Measurements from ENCODE around the gene ARID3B.
"Not testable (repeated sequence)": the region's sequence is repeated elsewhere in the genome, so short reads cannot be mapped to it uniquely, and the experiment has no call there.

Gene ARID3B

DNA sequence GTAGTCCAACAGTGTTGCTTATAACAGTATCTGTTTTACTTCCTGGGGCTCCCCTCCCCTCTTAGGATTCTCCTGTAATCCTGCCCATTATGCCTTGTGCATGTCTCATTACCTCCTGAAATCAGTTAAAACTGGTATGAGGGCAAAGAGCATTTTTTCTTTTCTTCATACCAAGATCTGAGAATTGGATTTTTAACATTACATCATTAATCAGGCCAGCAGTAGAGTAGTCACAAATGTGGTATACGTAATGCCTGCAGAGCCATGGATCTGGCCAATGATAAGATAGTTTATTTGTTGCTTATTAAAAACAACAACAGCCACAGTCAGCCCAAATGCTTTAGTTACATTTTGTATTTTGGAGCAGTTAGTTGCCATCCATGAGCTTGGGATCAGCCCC is 23.2 kb downstream of the ARID3B start:
- FAIRE-seq, result no peak
- no peak for DNase-seq (ENCODE audit: extremely low spot score, insufficient read length, low read depth)

DNA sequence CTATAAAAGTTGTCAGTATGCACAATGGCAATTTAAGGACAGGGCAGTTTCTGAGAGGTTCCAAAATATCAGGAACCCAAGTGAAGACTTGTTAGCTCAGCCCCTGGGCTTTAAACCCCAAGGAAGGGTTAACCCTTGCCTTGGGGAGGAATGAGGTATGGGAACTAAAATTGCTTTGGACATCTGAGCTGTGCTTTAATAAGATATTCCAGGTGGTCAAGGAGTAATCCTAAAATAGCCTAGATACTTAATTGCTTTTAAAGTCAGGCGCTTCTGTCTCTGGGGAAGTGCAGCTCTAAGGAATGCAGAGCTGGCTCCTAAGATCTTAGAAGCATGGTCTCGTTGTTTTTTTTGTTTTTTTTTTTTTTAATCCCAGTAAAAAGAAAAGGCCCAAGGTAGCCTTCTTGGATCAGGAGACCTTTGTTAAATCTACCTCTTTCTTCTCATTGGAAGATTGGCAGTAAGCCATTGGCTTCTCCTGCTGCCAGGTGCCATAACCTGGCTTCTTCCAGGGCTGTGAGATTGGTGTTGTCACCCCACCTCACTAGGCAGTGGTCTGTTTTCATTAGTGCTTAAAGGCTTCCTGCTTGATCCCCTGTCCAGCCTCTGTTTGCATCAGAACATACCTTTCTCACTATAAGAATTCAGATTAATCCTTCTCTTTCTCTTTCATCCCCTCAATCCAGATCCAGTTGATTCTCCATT is 24.5 kb downstream of the ARID3B start:
- FAIRE-seq (no peak), DNase-seq (ENCODE audit: extremely low spot score, insufficient read length, low read depth) (no peak)

DNA sequence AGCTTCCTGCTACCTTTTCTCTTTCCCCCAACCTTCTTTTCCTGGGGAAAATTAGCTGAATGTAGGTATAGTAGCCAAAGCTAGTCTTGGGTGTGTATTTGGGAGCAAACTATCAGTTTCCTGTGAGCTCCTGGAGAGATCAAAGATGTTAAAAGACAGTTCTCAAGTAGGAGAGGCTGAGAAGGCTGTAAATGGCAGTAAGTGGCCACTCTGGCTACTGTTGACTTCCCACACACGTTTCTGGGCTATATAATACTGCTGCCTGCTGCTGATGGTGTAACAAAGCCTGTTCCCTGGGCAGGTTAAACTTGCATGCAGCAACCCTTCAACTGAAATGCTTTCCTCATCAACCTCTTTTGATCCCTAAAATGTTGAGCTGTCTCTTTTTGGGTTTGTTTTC is 27.6 kb downstream of the ARID3B start:
- no peak for DNase-seq (ENCODE audit: extremely low spot score, insufficient read length, low read depth)
- no peak for FAIRE-seq

DNA sequence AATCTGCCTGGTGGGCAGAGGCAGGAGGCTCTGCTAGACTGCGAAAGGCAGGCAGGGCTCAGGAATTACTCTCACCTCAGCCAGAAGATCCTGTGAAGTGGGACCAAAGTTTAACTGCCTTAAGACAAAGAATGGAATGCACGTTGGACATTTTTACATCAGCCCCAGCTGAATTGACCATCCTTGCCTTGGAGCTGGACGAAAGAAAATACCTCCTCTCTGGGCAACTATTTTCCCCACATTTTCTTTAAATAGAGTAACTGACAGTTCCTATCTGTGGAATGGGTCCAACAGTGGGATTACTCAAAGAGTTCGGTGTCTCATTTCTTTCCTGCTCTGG is 28.7 kb downstream of the ARID3B start:
- DNase-seq (ENCODE audit: extremely low spot score, insufficient read length, low read depth), result no peak
- FAIRE-seq, result no peak

DNA sequence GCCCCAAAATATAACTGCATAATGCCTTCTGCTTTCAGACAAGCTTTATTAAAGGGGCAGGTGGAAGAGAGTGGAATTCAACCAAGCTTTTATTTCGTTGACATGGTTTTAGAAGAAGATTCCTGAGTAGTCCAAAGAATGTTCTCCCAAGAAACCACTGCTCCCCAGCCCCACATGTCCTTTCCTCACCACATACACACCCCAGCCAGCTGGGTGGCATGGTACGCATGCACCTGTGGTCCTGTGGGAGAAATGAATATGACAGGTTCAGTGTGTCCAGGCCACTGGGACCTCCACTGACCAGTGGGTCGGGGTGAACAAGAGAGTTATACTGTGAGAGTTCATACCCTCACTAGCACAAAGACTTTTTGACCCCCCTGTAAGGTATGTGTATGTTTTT is 30.2 kb downstream of the ARID3B start:
- no peak for FAIRE-seq
- no peak for DNase-seq (ENCODE audit: extremely low spot score, insufficient read length, low read depth)

DNA sequence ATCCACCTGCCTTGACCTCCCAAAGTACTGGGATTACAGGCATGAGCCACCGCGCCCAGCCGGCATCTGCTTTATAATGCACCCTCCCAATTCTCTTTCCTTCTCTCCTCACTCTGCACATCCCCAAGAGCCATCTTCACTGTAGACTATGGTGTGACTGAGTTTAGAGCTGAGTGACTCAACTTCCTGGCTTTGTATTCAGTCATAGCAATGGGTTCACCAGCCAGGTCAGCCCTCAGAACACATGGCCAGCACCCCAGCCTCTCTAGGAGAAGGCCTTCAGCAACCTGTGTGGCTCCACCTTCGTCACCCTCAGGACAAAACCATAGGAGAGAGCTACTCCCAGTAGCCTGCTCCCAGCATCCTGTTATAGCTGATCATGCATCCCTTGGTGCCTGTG is 33.0 kb downstream of the ARID3B start:
- no peak for FAIRE-seq
- DNase-seq (ENCODE audit: extremely low spot score, insufficient read length, low read depth), result no peak

DNA sequence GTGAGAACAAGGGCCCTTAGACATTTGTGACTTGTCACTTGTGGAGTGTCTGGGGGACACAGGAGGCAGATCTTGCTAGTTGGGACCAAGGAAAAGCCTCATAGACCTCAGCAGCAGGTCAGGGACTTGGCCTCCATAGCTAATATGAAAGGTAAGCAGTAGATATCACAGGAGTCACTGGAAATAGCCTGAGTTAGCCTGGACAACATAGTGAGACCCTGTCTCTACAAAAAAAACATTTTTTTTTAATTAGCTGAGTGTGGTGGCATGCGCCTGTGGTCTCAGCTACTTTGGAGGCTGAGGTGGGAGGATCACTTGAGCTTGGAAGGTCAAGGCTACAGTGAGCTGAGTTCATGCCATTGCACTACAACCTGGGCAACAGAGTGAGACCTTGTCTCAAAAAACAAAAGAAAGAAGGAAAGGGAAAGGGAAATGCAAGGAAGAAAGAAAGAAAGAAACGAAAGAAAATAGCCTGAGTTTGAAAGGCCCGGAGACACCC is 37.5 kb downstream of the ARID3B start:
- FAIRE-seq (no peak), DNase-seq (ENCODE audit: extremely low spot score, insufficient read length, low read depth) (no peak)

DNA sequence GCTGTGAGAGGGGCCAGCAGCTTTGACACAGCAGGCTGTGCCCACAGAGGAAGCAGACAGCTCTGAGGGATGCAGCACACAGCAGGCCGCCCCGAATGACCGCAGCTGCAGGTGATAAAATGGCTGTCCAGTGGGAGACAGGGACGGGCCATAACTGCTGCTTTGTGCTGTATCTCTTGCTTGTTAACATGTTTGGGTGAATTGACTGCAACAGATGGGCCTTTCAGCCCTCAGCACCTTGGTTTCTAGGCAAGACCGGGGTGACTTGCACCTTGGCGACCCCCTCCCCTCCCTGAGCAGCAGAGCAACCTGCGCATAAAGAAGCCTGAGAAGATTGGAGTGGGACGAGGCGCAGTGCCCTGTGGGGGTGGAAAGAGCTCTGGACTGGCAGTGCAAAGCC is 38.0 kb downstream of the ARID3B start:
- no peak for FAIRE-seq
- DNase-seq (ENCODE audit: extremely low spot score, insufficient read length, low read depth), result no peak

DNA sequence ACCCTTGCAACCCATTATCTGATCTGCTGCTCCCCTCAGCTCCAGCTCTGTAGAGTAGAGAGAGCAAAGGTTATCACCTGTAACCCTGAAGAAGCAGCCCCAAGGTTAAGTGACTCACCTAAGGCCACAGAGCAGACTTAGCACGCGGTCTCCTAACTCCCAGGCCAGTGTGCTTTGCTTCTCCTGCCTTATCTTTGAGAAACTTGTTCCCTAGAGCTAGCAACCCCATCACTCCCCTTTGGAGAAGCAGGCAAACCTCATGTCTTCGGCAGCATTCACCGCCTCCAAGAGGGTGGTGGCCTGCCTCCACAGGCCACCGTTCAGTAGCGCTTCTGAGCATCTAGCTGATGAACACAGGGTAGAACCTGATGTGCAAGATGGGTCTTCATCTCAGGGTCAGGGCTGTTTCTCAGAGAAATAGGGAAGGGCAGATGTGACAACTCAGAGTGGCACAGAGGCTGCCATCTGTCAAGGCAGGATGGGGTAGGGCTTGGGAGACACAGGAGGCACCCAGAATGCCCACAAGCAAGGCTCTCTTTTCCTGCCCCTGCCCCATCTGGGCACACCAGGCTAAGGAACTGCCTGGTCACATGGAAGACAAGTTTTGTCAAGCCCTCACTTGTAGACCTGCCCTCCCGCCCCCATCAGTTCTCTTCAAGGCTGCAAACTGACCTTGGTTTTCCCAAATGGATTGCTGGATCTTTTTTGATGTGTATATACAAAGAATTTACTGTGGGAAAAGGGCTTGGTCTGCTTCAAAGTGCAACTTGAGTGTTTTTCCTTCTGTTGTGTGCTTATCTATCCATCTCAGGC is 39.7 kb downstream of the ARID3B start:
- DNase-seq (ENCODE audit: extremely low spot score, insufficient read length, low read depth) (no peak), FAIRE-seq (no peak)

DNA sequence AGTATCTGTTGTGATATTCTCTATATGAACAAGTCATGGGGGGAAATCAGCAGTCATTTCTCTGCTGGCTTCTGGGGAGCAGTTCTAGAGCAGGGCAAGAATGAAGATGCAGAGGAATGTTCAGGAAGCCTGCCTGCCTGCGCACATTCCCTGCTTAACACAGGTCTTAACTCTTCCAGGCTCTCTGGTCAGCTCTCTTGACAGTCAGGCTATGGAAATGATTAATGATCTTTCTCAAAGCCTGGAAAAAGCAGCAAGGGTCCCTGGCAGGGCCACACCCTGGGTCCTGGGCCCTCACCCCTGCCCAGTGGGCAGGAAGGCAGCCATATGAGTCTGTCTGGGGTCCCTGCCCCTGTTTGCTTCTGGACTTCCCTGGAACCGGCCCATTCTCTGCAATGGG is 43.2 kb downstream of the ARID3B start:
- FAIRE-seq (no peak), DNase-seq (ENCODE audit: extremely low spot score, insufficient read length, low read depth) (no peak)

DNA sequence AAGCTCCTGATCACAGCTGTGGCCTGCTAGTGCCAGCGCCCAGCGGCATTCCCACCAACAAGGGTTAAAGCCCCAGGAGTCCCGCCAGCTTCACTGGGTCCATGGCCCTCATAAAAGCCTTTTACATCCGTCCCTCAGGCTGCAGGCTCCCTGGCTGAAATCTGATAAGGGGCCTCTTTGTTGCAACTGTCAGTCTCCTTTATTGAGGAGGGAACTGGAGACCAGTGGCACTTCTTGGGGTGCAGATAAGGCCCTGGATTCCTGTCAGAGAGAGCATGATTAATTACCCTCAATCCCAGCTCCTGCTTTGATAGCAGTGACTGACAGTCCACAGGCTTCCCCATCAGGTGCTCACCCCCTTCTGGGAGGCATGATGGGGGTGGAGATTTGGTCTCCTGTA is 43.8 kb downstream of the ARID3B start:
- no peak for DNase-seq (ENCODE audit: extremely low spot score, insufficient read length, low read depth)
- no peak for FAIRE-seq

DNA sequence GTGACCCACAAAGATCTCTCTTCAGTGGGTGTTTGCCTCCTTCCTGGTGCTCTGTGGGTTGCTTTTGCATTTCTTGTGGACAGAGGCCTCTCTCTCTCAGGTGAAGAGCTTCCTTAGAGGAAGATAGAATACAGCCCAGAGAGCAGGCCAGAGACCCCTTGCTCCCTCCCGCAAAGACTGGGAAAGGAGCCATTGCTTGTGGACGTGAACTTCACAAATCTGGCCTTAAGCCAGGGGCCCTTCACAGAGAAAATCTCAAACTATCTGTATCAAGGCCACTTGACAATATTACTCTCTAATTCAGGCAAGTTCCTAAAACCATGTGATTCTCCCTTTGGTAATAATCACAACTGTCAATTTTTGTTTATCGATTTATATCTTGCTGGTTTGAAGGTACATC is 44.2 kb downstream of the ARID3B start:
- FAIRE-seq, result no peak
- no peak for DNase-seq (ENCODE audit: extremely low spot score, insufficient read length, low read depth)

DNA sequence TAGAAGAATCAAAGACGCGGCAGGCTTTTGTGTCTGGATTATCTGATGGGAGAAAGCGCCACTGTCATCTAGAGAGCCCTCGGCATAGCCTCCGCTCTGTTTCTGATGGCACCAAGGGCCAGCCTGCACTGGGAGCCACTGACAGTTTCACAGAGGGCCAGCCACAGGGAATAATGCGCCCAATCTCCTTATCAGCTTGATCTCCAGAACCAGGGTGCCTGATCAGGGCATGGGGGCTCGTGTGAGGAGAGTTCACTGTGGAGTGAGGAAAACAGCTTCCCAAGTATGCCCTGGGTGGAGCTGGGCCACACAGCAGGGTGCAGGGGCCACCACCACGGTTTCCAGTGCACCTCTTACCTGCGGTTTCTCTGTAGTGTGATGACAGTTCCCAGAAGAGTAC is 44.8 kb downstream of the ARID3B start:
- DNase-seq (ENCODE audit: extremely low spot score, insufficient read length, low read depth) (no peak), FAIRE-seq (no peak)

DNA sequence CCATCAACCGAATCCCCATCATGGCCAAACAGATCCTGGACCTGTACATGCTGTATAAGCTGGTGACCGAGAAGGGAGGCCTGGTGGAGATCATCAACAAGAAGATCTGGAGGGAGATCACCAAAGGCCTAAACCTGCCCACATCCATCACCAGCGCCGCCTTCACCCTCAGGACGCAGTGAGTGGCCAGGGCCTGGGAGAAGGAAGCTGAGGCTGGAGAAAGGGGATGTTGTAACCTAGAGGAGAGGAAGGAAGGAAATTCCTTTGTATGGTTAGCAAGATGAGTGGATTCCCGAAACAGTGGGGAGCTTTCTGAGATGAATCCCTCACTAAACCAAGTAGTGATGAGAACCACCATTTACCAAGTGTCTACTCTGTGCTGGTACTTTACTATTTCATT is 48.8 kb downstream of the ARID3B start:
- no peak for DNase-seq (ENCODE audit: extremely low spot score, insufficient read length, low read depth)

DNA sequence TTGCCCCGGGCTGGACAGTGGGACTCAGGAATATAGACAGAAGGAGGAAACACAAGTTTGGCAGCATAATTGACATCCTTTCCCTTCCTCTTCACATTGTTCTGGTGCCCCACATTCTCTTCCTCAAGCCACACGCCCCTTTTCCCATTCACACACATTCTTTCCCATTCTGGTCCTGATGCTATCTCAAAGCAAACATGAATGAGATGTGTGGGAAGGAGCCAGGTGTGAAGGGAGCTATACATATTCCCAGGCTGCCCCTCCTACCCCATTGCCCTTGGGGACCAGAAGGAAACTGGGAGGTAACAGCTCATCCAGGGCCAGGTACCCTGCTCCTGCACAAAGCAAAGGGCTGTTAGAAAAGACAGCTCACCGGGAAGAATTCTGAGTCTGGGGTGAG is 51.2 kb downstream of the ARID3B start:
- DNase-seq (ENCODE audit: extremely low spot score, insufficient read length, low read depth) (no peak), FAIRE-seq (no peak)

More for the DNA sequence above, 48.8 kb downstream of the ARID3B start:
- no peak for FAIRE-seq

DNA sequence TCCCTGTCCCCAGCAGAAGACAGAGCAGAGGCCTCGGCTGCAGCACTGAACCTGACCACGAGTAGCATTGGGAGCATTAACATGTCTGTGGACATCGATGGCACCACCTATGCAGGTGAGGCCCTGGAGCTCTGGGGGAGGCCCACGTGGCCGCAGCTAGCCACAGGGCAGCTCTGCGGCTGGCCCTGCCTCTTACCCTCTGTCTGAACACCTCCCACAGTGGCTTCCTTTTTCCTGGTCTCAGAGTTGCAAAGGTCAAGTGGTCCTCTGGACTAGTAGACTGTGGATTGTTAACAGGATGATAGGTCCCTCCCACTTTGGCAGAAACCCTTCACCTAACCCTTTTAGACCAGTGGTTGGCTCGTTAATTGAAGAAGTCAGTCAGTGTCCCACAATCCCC is 52.1 kb downstream of the ARID3B start:
- FAIRE-seq, result no peak

DNA sequence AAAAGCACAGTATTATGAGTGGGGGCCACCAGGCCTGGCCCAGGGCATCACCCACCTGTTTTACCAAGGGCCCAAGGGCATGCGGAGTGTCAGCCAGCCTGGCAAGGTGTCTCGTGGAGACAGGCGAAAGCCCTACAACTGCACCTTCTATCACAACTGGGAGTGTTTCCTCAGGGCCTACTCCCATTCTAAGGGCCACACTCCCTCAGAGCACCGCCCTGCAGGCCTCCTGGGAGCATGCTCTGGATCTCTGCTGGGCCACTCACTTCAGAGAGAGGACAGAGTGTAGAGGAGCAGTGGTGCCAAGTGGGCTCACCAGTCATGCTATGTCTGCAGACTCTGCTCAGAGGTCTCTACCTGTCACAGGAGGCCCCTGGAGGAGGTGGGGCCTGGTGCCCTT is 53.4 kb downstream of the ARID3B start:
- no peak for DNase-seq (ENCODE audit: extremely low spot score, insufficient read length, low read depth)
- no peak for FAIRE-seq

More for the DNA sequence above, 52.1 kb downstream of the ARID3B start:
- no peak for DNase-seq (ENCODE audit: extremely low spot score, insufficient read length, low read depth)

DNA sequence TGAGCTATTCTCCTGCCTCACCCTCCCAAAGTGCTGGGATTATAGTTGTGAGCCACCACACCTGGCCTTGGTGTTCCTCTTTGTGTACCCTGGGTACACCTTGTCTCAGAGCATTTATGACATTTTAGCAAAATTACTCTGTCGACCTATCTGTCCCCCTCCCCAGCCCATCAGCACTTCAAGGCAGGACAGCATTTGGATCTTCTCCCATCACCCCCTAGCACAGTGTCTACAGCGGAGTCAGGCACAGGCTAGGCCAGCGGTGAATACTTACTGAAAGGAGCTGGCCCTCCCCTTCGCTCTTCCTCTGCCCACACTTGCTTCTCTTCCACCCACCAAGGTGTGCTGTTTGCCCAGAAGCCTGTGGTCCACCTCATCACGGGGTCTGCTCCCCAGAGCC is 54.3 kb downstream of the ARID3B start:
- DNase-seq (ENCODE audit: extremely low spot score, insufficient read length, low read depth), result no peak
- no peak for FAIRE-seq

DNA sequence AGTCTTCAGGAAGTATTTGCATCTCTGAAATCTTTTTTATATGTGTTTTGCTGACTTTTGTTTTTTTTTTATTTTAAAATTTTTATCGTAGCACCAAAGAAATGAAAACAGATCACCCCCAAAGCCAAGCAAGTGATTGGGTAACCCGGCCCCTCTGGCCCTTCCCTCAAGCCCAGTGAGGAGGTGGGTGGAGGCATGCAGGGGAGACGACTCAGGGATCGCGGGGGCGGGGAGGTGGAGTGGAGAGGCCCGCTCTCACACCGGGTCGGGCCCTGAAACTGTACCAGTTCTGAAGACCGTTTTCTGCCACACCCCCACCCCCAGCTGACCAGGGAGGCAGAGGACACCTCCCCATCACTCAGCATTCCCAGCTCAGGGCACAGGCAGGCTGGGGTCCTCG is 55.7 kb downstream of the ARID3B start:
- FAIRE-seq; DNase-seq (ENCODE audit: extremely low spot score, insufficient read length, low read depth): not testable (repeated sequence)

DNA sequence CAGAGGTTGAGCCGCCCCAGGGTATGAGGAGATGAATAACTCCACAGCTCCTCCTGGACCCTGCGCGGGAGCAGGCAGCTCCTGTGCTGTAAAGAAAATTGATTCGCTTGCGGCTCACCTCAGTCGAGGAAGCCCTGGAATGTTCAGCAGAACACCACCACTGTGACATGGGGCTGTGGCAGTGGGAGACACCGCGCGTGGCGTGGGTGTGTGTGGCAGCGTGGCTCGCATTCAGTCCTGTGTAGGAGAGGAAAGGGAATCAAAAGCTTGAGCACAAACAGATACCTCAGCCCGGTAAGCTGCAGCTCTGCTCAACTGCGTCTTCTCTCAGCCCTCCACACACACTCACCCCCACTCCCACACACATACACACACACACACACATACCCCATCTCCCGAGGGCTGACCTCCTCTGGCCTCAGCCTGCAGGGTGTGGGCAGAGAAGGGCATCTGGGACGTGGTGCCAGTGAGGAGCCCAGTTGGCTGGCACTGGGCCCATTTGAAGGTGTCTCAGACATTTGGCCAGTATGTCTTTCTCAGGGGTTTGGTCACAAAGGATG is 56.2 kb downstream of the ARID3B start:
- DNase-seq (ENCODE audit: extremely low spot score, insufficient read length, low read depth); FAIRE-seq: not testable (repeated sequence)

DNA sequence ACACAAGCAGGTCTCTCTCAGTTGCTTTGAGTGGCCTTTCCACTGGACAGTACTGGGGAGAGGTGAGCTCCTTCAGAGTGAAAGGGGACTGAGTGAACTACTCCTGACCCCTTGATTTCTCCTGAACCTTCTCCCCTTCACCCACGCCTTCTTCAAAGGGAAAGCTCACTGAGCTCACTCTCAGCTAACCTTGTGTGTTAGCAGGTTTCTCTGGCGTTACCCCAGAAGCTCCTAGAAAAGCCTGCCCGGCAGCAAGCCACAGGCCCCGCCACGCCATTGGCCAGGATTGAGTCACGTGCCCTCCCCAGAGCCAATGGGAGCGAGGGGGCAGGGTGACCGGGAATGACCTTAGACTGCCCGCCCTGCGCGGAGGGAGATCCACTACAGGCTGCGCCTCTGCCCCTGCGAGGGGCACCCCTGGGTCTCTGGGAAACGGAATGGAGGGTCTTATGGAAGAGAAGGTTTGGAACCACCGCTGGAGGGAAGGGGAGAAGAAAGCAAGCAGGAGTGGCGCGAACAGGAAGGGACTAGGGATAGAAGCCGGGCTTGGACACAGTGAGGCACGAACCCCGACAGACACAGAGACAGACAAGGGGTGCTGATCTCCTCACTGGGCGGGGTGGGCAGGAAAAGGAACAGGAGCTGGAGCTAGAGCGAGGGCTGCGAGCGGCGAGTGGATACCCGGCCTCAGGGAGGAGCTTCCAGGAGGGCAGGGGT is 57.3 kb downstream of the ARID3B start:
- DNase-seq (ENCODE audit: extremely low spot score, insufficient read length, low read depth), result peak; percentile 97
- peak; percentile 91 for FAIRE-seq
